ENCODE measurements around the gene PHF21B.

DNA sequence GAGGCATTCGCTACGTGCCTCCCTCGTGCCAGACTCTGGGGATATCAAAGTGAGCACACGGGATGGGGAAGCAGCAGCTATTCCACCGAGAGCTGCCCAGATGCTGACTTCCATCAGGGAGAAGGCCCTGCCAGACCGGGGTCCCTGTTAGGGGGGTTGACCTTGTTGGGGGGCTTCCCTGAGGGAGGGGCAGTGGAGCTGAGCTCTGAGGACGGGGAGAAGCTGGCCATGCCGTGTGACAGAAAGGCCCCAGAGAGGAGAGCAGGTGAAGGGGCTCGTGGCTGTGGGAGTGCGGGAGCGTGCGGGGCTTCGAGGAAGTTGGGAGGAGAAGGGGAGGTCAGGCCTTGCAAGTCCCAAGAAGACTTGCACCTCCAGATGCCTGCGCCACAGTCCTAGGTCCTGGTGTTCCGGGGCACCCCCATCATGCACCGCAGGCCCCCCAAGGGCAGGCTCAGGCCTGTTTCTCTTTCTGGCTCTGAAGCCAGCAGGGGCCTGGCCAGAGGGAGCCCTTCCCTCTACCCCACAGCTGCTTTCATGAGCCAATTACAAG is 163.0 kb downstream of the PHF21B start:
- TF ChIP-seq CTCF (IDR thresholded peaks at IDR 0.05) (no peak), POLR2A (IDR thresholded peaks at IDR 0.05; ENCODE audit: low read depth) (no peak)

All from esophagus muscularis mucosa (tissue), 3 donors.